ENCODE results near the gene NECTIN1. TPM values are rescaled to one million over a fixed set of nuclear protein-coding genes. Genes with fewer than 3 reads are reported as not detected.

NECTIN1 gene
- total and polyA plus RNA-seq, 2 experiments from 2014 or later, result 3.6 to 7.4 TPM

- H3K4me3 ChIP-seq, result no peak overlapping the region
- H3K4me1 ChIP-seq (ENCODE audit: insufficient read depth), result no peaks in the 10 kb centered on the region
- no peak overlapping the region for H3K4me2 ChIP-seq
- no peak for DNase-seq (ENCODE audit: low spot score)
- WGBS (ENCODE audit: low lambda C conversion rate, missing lambda C conversion rate), result 73% methylated on average over 5 of the region's 5 CpGs
- no peak overlapping the region for H2AFZ ChIP-seq
- TF ChIP-seq CTCF (IDR thresholded peaks at IDR 0.05; ENCODE audit: poor library complexity), result no peak
- TF ChIP-seq EZH2phosphoT487 (IDR thresholded peaks at IDR 0.05; ENCODE audit: low read depth, severe bottlenecking, unreplicated experiment), result no peak
- TF ChIP-seq EZH2 (IDR thresholded peaks at IDR 0.05; ENCODE audit: borderline replicate concordance), result no peak
- no peak overlapping the region for H3K27ac ChIP-seq
- peaks cover 4% of the 10 kb centered on the region for H3K27me3 ChIP-seq
- no peaks in the 10 kb centered on the region for H4K20me1 ChIP-seq (ENCODE audit: insufficient read depth, poor library complexity, severe bottlenecking)
- no peaks in the 10 kb centered on the region for H3K79me2 ChIP-seq
- no peaks in the 10 kb centered on the region for H3K36me3 ChIP-seq (replicated peaks; ENCODE audit: insufficient read depth, low read depth)
- H3K9me3 ChIP-seq (ENCODE audit: low read depth), result no peaks in the 10 kb centered on the region
- H3K9me2 ChIP-seq (replicated peaks; ENCODE audit: insufficient read depth), result no peaks in the 10 kb centered on the region
Observed at GRCh38 chr11:119776651-119777050, 47.7 kb upstream of the NECTIN1 start.

- H3K4me3 ChIP-seq, result no peak overlapping the region
- H3K4me2 ChIP-seq, result no peak overlapping the region
Observed at GRCh38 chr11:119776031-119776636, 47.1 kb upstream of the NECTIN1 start.

GRCh38 chr11:119774172-119774763 lies 45.3 kb upstream of the NECTIN1 start:
- Histone ChIP-seq H3K9me3 (ENCODE audit: low read depth) (no peaks in the 10 kb centered on the region), H3K4me2 (no peak overlapping the region), H3K36me3 (replicated peaks; ENCODE audit: insufficient read depth, low read depth) (no peaks in the 10 kb centered on the region), H3K27me3 (peaks cover 4% of the 10 kb centered on the region), H4K20me1 (ENCODE audit: insufficient read depth, poor library complexity, severe bottlenecking) (no peaks in the 10 kb centered on the region), H3K79me2 (no peaks in the 10 kb centered on the region), H2AFZ (no peak overlapping the region), H3K4me3 (no peak overlapping the region), H3K9me2 (replicated peaks; ENCODE audit: insufficient read depth) (no peaks in the 10 kb centered on the region), H3K4me1 (ENCODE audit: insufficient read depth) (no peaks in the 10 kb centered on the region), H3K27ac (no peak overlapping the region)
- peak; percentile 65 for DNase-seq (ENCODE audit: low spot score)
- no peak for TF ChIP-seq EZH2phosphoT487 (IDR thresholded peaks at IDR 0.05; ENCODE audit: low read depth, severe bottlenecking, unreplicated experiment)
- TF ChIP-seq CTCF (IDR thresholded peaks at IDR 0.05; ENCODE audit: poor library complexity), result no peak
- no peak for TF ChIP-seq EZH2 (IDR thresholded peaks at IDR 0.05; ENCODE audit: borderline replicate concordance)
- 100% methylated on average over 1 of the region's 1 CpG for WGBS (ENCODE audit: low lambda C conversion rate, missing lambda C conversion rate)

More at GRCh38 chr11:119776031-119776636, 47.1 kb upstream of the NECTIN1 start:
- Histone ChIP-seq H3K4me1 (ENCODE audit: insufficient read depth) (no peaks in the 10 kb centered on the region), H3K9me2 (replicated peaks; ENCODE audit: insufficient read depth) (no peaks in the 10 kb centered on the region), H3K36me3 (replicated peaks; ENCODE audit: insufficient read depth, low read depth) (no peaks in the 10 kb centered on the region), H2AFZ (no peak overlapping the region), H4K20me1 (ENCODE audit: insufficient read depth, poor library complexity, severe bottlenecking) (no peaks in the 10 kb centered on the region), H3K9me3 (ENCODE audit: low read depth) (no peaks in the 10 kb centered on the region), H3K27ac (no peak overlapping the region), H3K79me2 (no peaks in the 10 kb centered on the region), H3K27me3 (peaks cover 4% of the 10 kb centered on the region)
- TF ChIP-seq EZH2 (IDR thresholded peaks at IDR 0.05; ENCODE audit: borderline replicate concordance) (no peak), CTCF (IDR thresholded peaks at IDR 0.05; ENCODE audit: poor library complexity) (no peak), EZH2phosphoT487 (IDR thresholded peaks at IDR 0.05; ENCODE audit: low read depth, severe bottlenecking, unreplicated experiment) (no peak)
- DNase-seq (ENCODE audit: low spot score), result no peak
- WGBS (ENCODE audit: low lambda C conversion rate, missing lambda C conversion rate), result 63% methylated on average over 4 of the region's 4 CpGs
